IMR-90 (cell line): ENCODE data around the gene PCDHA11. TPM values are rescaled to one million over a fixed set of nuclear protein-coding genes. Genes with fewer than 3 reads are reported as not detected.

Experiments used
- ATAC-seq: fragments of 200-7000 bp; cut with Tn5 transposase; 2 replicates; pipeline ENCODE4 v1.9.1; 2020; ENCODE audit warnings: low read depth, mild to moderate bottlenecking, moderate library complexity
- BruUV-seq: library from RNA; stranded (reverse); fragments of 400-500 nt; replicated peaks from 2 replicates; lab custom pipeline; 2021; lab: Mats Ljungman, UMichigan
- CTCF ChIA-PET: fragments of 300-600 bp; formaldehyde crosslinking; extraction: SDS; loops from one replicate; lab custom pipeline; 2021; ENCODE audit warnings: antibody characterized with exemption; lab: Yijun Ruan, JAX
- POLR2A ChIA-PET: fragments of 300-600 bp; sonication (Branson Sonifier 250); formaldehyde crosslinking; loops from one replicate; lab custom pipeline; 2022; ENCODE audit warnings: antibody characterized with exemption; ENCODE audit not compliant: unreplicated experiment; lab: Charles Lee
- DNase-seq: peaks from one replicate; pipeline ENCODE4 v3.0.0; 2013
- H2AFZ ChIP-seq: replicated peaks from 2 replicates; pipeline ENCODE3; 2013; ENCODE audit warnings: low read length, mild to moderate bottlenecking; ENCODE audit not compliant: poor library complexity
- H2AK5ac ChIP-seq: 2 replicates; pipeline ENCODE4 v1.6.1; 2013; ENCODE audit warnings: low read depth, low read length, inconsistent platforms
- H2AK9ac ChIP-seq: replicated peaks from 2 replicates; pipeline ENCODE3; 2013; ENCODE audit warnings: mild to moderate bottlenecking, low read depth, low read length, moderate library complexity; ENCODE audit not compliant: poor library complexity
- H2BK120ac ChIP-seq: 2 replicates; pipeline ENCODE4 v1.6.1; 2013; ENCODE audit warnings: low read depth, low read length, inconsistent platforms
- H2BK15ac ChIP-seq: 3 replicates; pipeline ENCODE4 v1.6.1; 2013; ENCODE audit warnings: low read depth, low read length, inconsistent platforms
- H2BK20ac ChIP-seq: 2 replicates; pipeline ENCODE4 v1.6.1; 2013; ENCODE audit warnings: low read depth, mild to moderate bottlenecking, inconsistent platforms, low read length, moderate library complexity
- H2BK5ac ChIP-seq: 2 replicates; pipeline ENCODE4 v1.6.1; 2013; ENCODE audit warnings: mild to moderate bottlenecking, low read depth, low read length, inconsistent platforms; ENCODE audit not compliant: poor library complexity, severe bottlenecking
- H3K14ac ChIP-seq: replicated peaks from 2 replicates; pipeline ENCODE4 v1.6.1; 2013; ENCODE audit warnings: low read depth, low read length, inconsistent platforms
- H3K18ac ChIP-seq: 2 replicates; pipeline ENCODE4 v1.6.1; 2013; ENCODE audit warnings: low read depth, low read length, control low read depth
- H3K23ac ChIP-seq: 2 replicates; pipeline ENCODE4 v1.6.1; 2013; ENCODE audit warnings: low read depth, low read length, inconsistent platforms
- H3K27ac ChIP-seq: 2 replicates; pipeline ENCODE4 v1.5.1; 2013; ENCODE audit warnings: mild to moderate bottlenecking, control low read depth, low read length; ENCODE audit not compliant: insufficient read depth
- H3K27me3 ChIP-seq: 2 replicates; pipeline ENCODE4 v1.6.1; 2013; ENCODE audit warnings: low read length; ENCODE audit not compliant: control insufficient read depth, insufficient read depth
- H3K36me3 ChIP-seq: 2 replicates; pipeline ENCODE4 v1.6.1; 2013; ENCODE audit warnings: low read length, mixed read lengths; ENCODE audit not compliant: control insufficient read depth, insufficient read depth
- H3K4ac ChIP-seq: 2 replicates; pipeline ENCODE4 v1.6.1; 2013; ENCODE audit warnings: low read depth, low read length, inconsistent platforms
- H3K4me1 ChIP-seq: 2 replicates; pipeline ENCODE4 v1.6.1; 2013; ENCODE audit warnings: low read length, mixed read lengths; ENCODE audit not compliant: control insufficient read depth, insufficient read depth
- H3K4me2 ChIP-seq: 2 replicates; pipeline ENCODE4 v1.6.1; 2013; ENCODE audit warnings: low read depth, mild to moderate bottlenecking, control low read depth, low read length, moderate library complexity
- H3K4me3 ChIP-seq: 2 replicates; pipeline ENCODE4 v1.5.1; 2013; ENCODE audit warnings: low read depth, mild to moderate bottlenecking, control low read depth, low read length, moderate library complexity; ENCODE audit not compliant: insufficient read depth
- H3K56ac ChIP-seq: 2 replicates; pipeline ENCODE4 v1.6.1; 2013; ENCODE audit warnings: low read length, inconsistent platforms; ENCODE audit not compliant: insufficient read depth; ENCODE audit errors: extremely low read depth
- H3K79me1 ChIP-seq, 2 experiments: 2 replicates each; pipeline ENCODE4 v1.6.1; 2013; ENCODE audit warnings: low read length in 2 of 2, inconsistent platforms in 1 of 2, low read depth in 1 of 2
- H3K9ac ChIP-seq: 2 replicates; pipeline ENCODE4 v1.6.1; 2013; ENCODE audit warnings: low read depth, low read length, control low read depth
- H3K9me1 ChIP-seq: 2 replicates; pipeline ENCODE4 v1.6.1; 2013; ENCODE audit warnings: low read length, inconsistent platforms; ENCODE audit not compliant: insufficient read depth
- H3K9me3 ChIP-seq: 2 replicates; pipeline ENCODE4 v1.6.1; 2013; ENCODE audit warnings: low read length; ENCODE audit not compliant: control insufficient read depth, insufficient read depth
- H4K20me1 ChIP-seq: 2 replicates; pipeline ENCODE4 v1.6.1; 2013; ENCODE audit warnings: low read length, inconsistent platforms; ENCODE audit not compliant: insufficient read depth
- H4K5ac ChIP-seq: 2 replicates; pipeline ENCODE4 v1.6.1; 2013; ENCODE audit warnings: mild to moderate bottlenecking, low read depth, low read length, control low read depth
- H4K8ac ChIP-seq, 2 experiments: 2 replicates each; pipeline ENCODE4 v1.6.1; 2013; ENCODE audit warnings: low read depth in 2 of 2, low read length in 2 of 2, control low read depth in 1 of 2, inconsistent platforms in 1 of 2
- H4K91ac ChIP-seq: 2 replicates; pipeline ENCODE4 v1.6.1; 2013; ENCODE audit warnings: low read depth, low read length, inconsistent platforms; ENCODE audit not compliant: insufficient read depth
- BHLHE40 ChIP-seq: fragments of 150-350 bp; IDR thresholded peaks from 2 replicates; pipeline ENCODE4 v1.6.1; 2016; ENCODE audit warnings: mild to moderate bottlenecking, low read depth, low read length
- CTCF ChIP-seq: conservative IDR thresholded peaks from 2 replicates; pipeline ENCODE4 v1.5.1; 2012; ENCODE audit warnings: mild to moderate bottlenecking, low read depth, low read length, improper control_type of control experiment
- FOS ChIP-seq: fragments of 150-350 bp; IDR thresholded peaks from 2 replicates; pipeline ENCODE4 v1.6.1; 2016; ENCODE audit warnings: low read depth, low read length
- MAZ ChIP-seq: IDR thresholded peaks from 2 replicates; pipeline ENCODE4 v1.6.1; 2012; ENCODE audit warnings: low read depth, mild to moderate bottlenecking, low read length, improper control_type of control experiment, moderate library complexity, borderline replicate concordance
- MXI1 ChIP-seq: IDR thresholded peaks from 2 replicates; pipeline ENCODE4 v1.6.1; 2012; ENCODE audit warnings: low read depth, mild to moderate bottlenecking, low read length, moderate library complexity, borderline replicate concordance
- RFX5 ChIP-seq: IDR thresholded peaks from 2 replicates; pipeline ENCODE4 v1.8.0; 2012; ENCODE audit warnings: low read depth, mild to moderate bottlenecking, low read length, moderate library complexity
- WGBS, 2 experiments: methylation state at CpG; one replicate each; pipeline versions ENCODE4 v1.1.5 to v1.1.7; 2013; ENCODE audit warnings: missing lambda C conversion rate in 2 of 2; ENCODE audit not compliant: insufficient read length in 1 of 2; ENCODE audit errors: extremely low coverage in 2 of 2; 5-methylcytosine and 5-hydroxymethylcytosine counted together
- dilution Hi-C: fragments of 300-500 bp; cut with HindIII; formaldehyde crosslinking; loops from one replicate; pipeline ENCODE4 v1.14.3; 2018; ENCODE audit warnings: low sequenced_read_pairs; ENCODE audit not compliant: unreplicated experiment
- in situ Hi-C: fragments of 300-500 bp; cut with MboI; formaldehyde crosslinking; loops from 3 replicates; pipeline ENCODE4 v1.14.3; 2019; ENCODE audit warnings: low sequenced_read_pairs, inconsistent platforms, mixed read lengths
- intact Hi-C: fragments of 100-400 bp; cut with micrococcal nuclease; formaldehyde crosslinking; loops from 2 replicates; pipeline ENCODE4 v1.10.0; 2022
- polyA plus RNA-seq, 3 experiments: library from polyadenylated mRNA; depleted of rRNA; stranded (reverse); fragments of >200 nt; gene quantifications; 2 replicates each; pipeline ENCODE4 v1.2.3, GENCODE V29; 2012; ENCODE audit warnings: low replicate concordance in 1 of 3
- total RNA-seq: library from RNA; depleted of rRNA; stranded (reverse); fragments of >200 nt; gene quantifications from 2 replicates; pipeline ENCODE4 v1.2.3, GENCODE V29; 2012
- TF ChIP-seq, protein P1 (sequence below): fragments of 150-350 bp; IDR thresholded peaks from 2 replicates; pipeline ENCODE4 v1.6.1; 2017; ENCODE audit warnings: mild to moderate bottlenecking, antibody characterized with exemption, low read length, low read depth

Gene PCDHA11
- total and polyA plus RNA-seq, 2 of the 4 experiments (the other 2 are of a cell fraction): under 0.01 TPM; not detected in 1

- TF ChIP-seq BHLHE40 (no peak), FOS (no peak), MAZ (no peak), RFX5 (no peak), MXI1 (no peak), CTCF (no peak)
- TF ChIP-seq, protein P1, sequence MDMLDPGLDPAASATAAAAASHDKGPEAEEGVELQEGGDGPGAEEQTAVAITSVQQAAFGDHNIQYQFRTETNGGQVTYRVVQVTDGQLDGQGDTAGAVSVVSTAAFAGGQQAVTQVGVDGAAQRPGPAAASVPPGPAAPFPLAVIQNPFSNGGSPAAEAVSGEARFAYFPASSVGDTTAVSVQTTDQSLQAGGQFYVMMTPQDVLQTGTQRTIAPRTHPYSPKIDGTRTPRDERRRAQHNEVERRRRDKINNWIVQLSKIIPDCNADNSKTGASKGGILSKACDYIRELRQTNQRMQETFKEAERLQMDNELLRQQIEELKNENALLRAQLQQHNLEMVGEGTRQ: no peak
- CTCF ChIA-PET: no interaction called here
Observed at GRCh38 chr5:140835622-140836510, 32.9 kb upstream of the PCDHA11 start.

More at GRCh38 chr5:140835622-140836510, 32.9 kb upstream of the PCDHA11 start:
- no TSS peak for BruUV-seq
- H3K4me3 ChIP-seq: no peak overlapping the region
- peaks cover 17% of the 10 kb centered on the region for H3K9me3 ChIP-seq
- H3K4ac ChIP-seq: no peak overlapping the region
- dilution Hi-C loops (no loop called here), in situ Hi-C loops (no loop called here), intact Hi-C loops (no loop called here)
- no peak overlapping the region for H2BK5ac ChIP-seq
- no peak overlapping the region for H3K9ac ChIP-seq
- H3K4me1 ChIP-seq: no peaks in the 10 kb centered on the region
- H3K9me1 ChIP-seq: no peaks in the 10 kb centered on the region
- ATAC-seq (no peak), DNase-seq (no peak)
- no peaks in the 10 kb centered on the region for H3K36me3 ChIP-seq
- H3K23ac ChIP-seq: no peak overlapping the region
- no peaks in the 10 kb centered on the region for H3K27me3 ChIP-seq
- H3K27ac ChIP-seq: no peak overlapping the region
- 44% methylated on average over 79 of the region's 103 CpGs; no CpG with 5 or more reads in 1 of the 2 experiments for WGBS, 2 experiments
- no peak overlapping the region for H2BK20ac ChIP-seq
- no peak overlapping the region for H2AFZ ChIP-seq
- H2BK15ac ChIP-seq: no peak overlapping the region
- no peaks in the 10 kb centered on the region for H3K79me1 ChIP-seq
- H4K5ac ChIP-seq: no peak overlapping the region
- no peak overlapping the region for H3K56ac ChIP-seq
- H4K20me1 ChIP-seq: no peaks in the 10 kb centered on the region
- H3K14ac ChIP-seq: no peak overlapping the region
- POLR2A ChIA-PET: no interaction called here
- H2AK5ac ChIP-seq: no peak overlapping the region
- H3K4me2 ChIP-seq: no peak overlapping the region
- no peak overlapping the region for H2AK9ac ChIP-seq
- no peak overlapping the region for H4K91ac ChIP-seq
- H4K8ac ChIP-seq: no peak overlapping the region
- no peak overlapping the region for H2BK120ac ChIP-seq
- no peak overlapping the region for H3K18ac ChIP-seq
